Astrocyte (in vitro differentiated cells and primary cell): ENCODE data around the gene PCYT2.

ENCODE experiments used
- CTCF ChIP-seq: IDR thresholded peaks from 2 replicates; pipeline ENCODE4 v1.5.1; 2011; ENCODE audit warnings: low read depth, mild to moderate bottlenecking, inconsistent platforms, low read length, moderate library complexity; ENCODE audit not compliant: insufficient read depth
- EZH2 ChIP-seq: IDR thresholded peaks from 2 replicates; pipeline ENCODE4 v1.6.1; 2012; ENCODE audit warnings: mild to moderate bottlenecking, low read length, inconsistent platforms; ENCODE audit not compliant: insufficient read depth

GRCh38 chr17:81904600-81905423, 6.4 kb downstream of the PCYT2 start:
- TF ChIP-seq CTCF: no peak
- no peak for TF ChIP-seq EZH2
